Immature natural killer cell (primary cell): ENCODE measurements around the gene PFKP. TPM values are rescaled to one million over a fixed set of nuclear protein-coding genes. Genes with fewer than 3 reads are reported as not detected.
A peak's percentile ranks its signal among the peaks of the same experiment; 100 is the strongest.

Source experiments
- DNase-seq, 3 donors: peaks; one replicate each; pipeline ENCODE4 v3.0.0; 2022; ENCODE audit warnings: mixed read lengths in 1 of 3
- H3K27ac Mint-ChIP-seq, 6 donors: one replicate each; pipeline ENCODE4 v1.8.0; 2020; ENCODE audit warnings: mixed read lengths in 6 of 6, mild to moderate bottlenecking in 5 of 6, inconsistent platforms in 4 of 6, moderate library complexity in 3 of 6
- H3K27me3 Mint-ChIP-seq, 3 donors: one replicate each; pipeline ENCODE4 v1.8.0; 2020 to 2021; ENCODE audit warnings: low read depth in 3 of 3, mild to moderate bottlenecking in 3 of 3, mixed read lengths in 3 of 3, moderate library complexity in 3 of 3, inconsistent platforms in 1 of 3
- H3K36me3 Mint-ChIP-seq, 3 donors: one replicate each; pipeline ENCODE4 v1.8.0; 2020; ENCODE audit warnings: mixed read lengths in 3 of 3, inconsistent platforms in 2 of 3, mild to moderate bottlenecking in 2 of 3
- H3K4me1 Mint-ChIP-seq, 2 donors: one replicate each; pipeline ENCODE4 v1.8.0; 2020; ENCODE audit warnings: inconsistent platforms in 2 of 2, mild to moderate bottlenecking in 2 of 2, mixed read lengths in 2 of 2, moderate library complexity in 1 of 2
- H3K4me3 Mint-ChIP-seq, 5 donors: one replicate each; pipeline ENCODE4 v1.8.0; 2020; ENCODE audit warnings: mild to moderate bottlenecking in 5 of 5, mixed read lengths in 5 of 5, inconsistent platforms in 3 of 5, moderate library complexity in 3 of 5
- H3K9me3 Mint-ChIP-seq, 6 donors: one replicate each; pipeline ENCODE4 v1.8.0; 2020; ENCODE audit warnings: mild to moderate bottlenecking in 6 of 6, mixed read lengths in 6 of 6, inconsistent platforms in 4 of 6, moderate library complexity in 3 of 6
- polyA plus RNA-seq, 3 donors: library from polyadenylated mRNA; unstranded; fragments of 300-500 nt; fragmentation: Illumina TruSeq; gene quantifications; one replicate each; pipeline ENCODE4 v1.2.3, GENCODE V29; 2021

PFKP gene
- polyA plus RNA-seq, 3 donors from 2014 or later: 18.2 to 47.3 (median 30.0) TPM

- H3K27ac Mint-ChIP-seq: no peak overlapping the region
- H3K9me3 Mint-ChIP-seq: no peaks in the 10 kb centered on the region
- DNase-seq: no peak
These were observed 31.0 kb upstream of the PFKP start for GRCh38 chr10:3036155-3037021.

GRCh38 chr10:3037182-3037581, 30.2 kb upstream of the PFKP start:
- H3K27me3 Mint-ChIP-seq: peaks cover 0 to 22% (median 3%) of the 10 kb centered on the region in 3 donors
- DNase-seq: no peak
- no peaks in the 10 kb centered on the region for H3K9me3 Mint-ChIP-seq
- no peak overlapping the region for H3K27ac Mint-ChIP-seq
- no peak overlapping the region for H3K4me3 Mint-ChIP-seq
- H3K4me1 Mint-ChIP-seq: no peaks in the 10 kb centered on the region
- no peaks in the 10 kb centered on the region for H3K36me3 Mint-ChIP-seq

More at GRCh38 chr10:3036155-3037021, 31.0 kb upstream of the PFKP start:
- no peaks in the 10 kb centered on the region for H3K36me3 Mint-ChIP-seq
- H3K4me3 Mint-ChIP-seq: no peak overlapping the region
- H3K4me1 Mint-ChIP-seq: no peaks in the 10 kb centered on the region
- H3K27me3 Mint-ChIP-seq: peaks cover 0 to 22% (median 3%) of the 10 kb centered on the region in 3 donors

- H3K9me3 Mint-ChIP-seq: no peaks in the 10 kb centered on the region
- no peak for DNase-seq
- no peak overlapping the region for H3K4me3 Mint-ChIP-seq
- no peaks in the 10 kb centered on the region for H3K4me1 Mint-ChIP-seq
- peaks cover 0 to 19% (median 0%) of the 10 kb centered on the region in 3 donors for H3K27me3 Mint-ChIP-seq
- H3K27ac Mint-ChIP-seq: no peak overlapping the region
- H3K36me3 Mint-ChIP-seq: no peaks in the 10 kb centered on the region
These were observed 27.3 kb upstream of the PFKP start for GRCh38 chr10:3040069-3040468.

- no peaks in the 10 kb centered on the region for H3K9me3 Mint-ChIP-seq
- no peak overlapping the region for H3K27ac Mint-ChIP-seq
- no peaks in the 10 kb centered on the region for H3K36me3 Mint-ChIP-seq
- no peak for DNase-seq
- H3K27me3 Mint-ChIP-seq: peaks cover 0 to 13% (median 0%) of the 10 kb centered on the region in 3 donors
- no peak overlapping the region for H3K4me3 Mint-ChIP-seq
- H3K4me1 Mint-ChIP-seq: no peaks in the 10 kb centered on the region
These were observed 24.8 kb upstream of the PFKP start for GRCh38 chr10:3042589-3042988.

GRCh38 chr10:3043512-3044368, 23.6 kb upstream of the PFKP start:
- Mint-ChIP-seq H3K4me3 (no peak overlapping the region), H3K4me1 (no peaks in the 10 kb centered on the region), H3K27me3 (peaks cover 0 to 11% (median 0%) of the 10 kb centered on the region in 3 donors), H3K36me3 (no peaks in the 10 kb centered on the region), H3K9me3 (no peaks in the 10 kb centered on the region), H3K27ac (peak overlapping the region in 1 of 6 donors; percentile 36)
- peak in 1 of 3 donors; percentile 39 for DNase-seq

GRCh38 chr10:3045471-3046209, 21.7 kb upstream of the PFKP start:
- Mint-ChIP-seq H3K27ac (no peak overlapping the region), H3K36me3 (no peaks in the 10 kb centered on the region), H3K4me1 (no peaks in the 10 kb centered on the region), H3K9me3 (no peaks in the 10 kb centered on the region), H3K27me3 (peaks cover 0 to 5% (median 2%) of the 10 kb centered on the region in 3 donors), H3K4me3 (no peak overlapping the region)
- no peak for DNase-seq

- Mint-ChIP-seq H3K27me3 (peaks cover 0 to 7% (median 5%) of the 10 kb centered on the region in 3 donors), H3K27ac (no peak overlapping the region), H3K9me3 (no peaks in the 10 kb centered on the region), H3K36me3 (no peaks in the 10 kb centered on the region), H3K4me1 (no peaks in the 10 kb centered on the region), H3K4me3 (no peak overlapping the region)
- no peak for DNase-seq
These were observed 21.1 kb upstream of the PFKP start for GRCh38 chr10:3046210-3046779.

GRCh38 chr10:3046981-3047547, 20.3 kb upstream of the PFKP start:
- DNase-seq: no peak
- H3K4me1 Mint-ChIP-seq: no peaks in the 10 kb centered on the region
- H3K4me3 Mint-ChIP-seq: no peak overlapping the region
- no peak overlapping the region for H3K27ac Mint-ChIP-seq
- H3K27me3 Mint-ChIP-seq: peaks cover 0 to 7% (median 5%) of the 10 kb centered on the region in 3 donors
- H3K9me3 Mint-ChIP-seq: no peaks in the 10 kb centered on the region
- H3K36me3 Mint-ChIP-seq: no peaks in the 10 kb centered on the region

GRCh38 chr10:3047596-3047995, 19.8 kb upstream of the PFKP start:
- Mint-ChIP-seq H3K27ac (no peak overlapping the region), H3K4me3 (no peak overlapping the region)

GRCh38 chr10:3048119-3049019, 19.0 kb upstream of the PFKP start:
- H3K27me3 Mint-ChIP-seq: peaks cover 0 to 7% (median 5%) of the 10 kb centered on the region in 3 donors
- H3K4me1 Mint-ChIP-seq: no peaks in the 10 kb centered on the region
- no peak overlapping the region for H3K27ac Mint-ChIP-seq
- H3K36me3 Mint-ChIP-seq: no peaks in the 10 kb centered on the region
- H3K4me3 Mint-ChIP-seq: no peak overlapping the region
- no peak for DNase-seq
- no peaks in the 10 kb centered on the region for H3K9me3 Mint-ChIP-seq

More at GRCh38 chr10:3047596-3047995, 19.8 kb upstream of the PFKP start:
- no peak for DNase-seq
- Mint-ChIP-seq H3K4me1 (no peaks in the 10 kb centered on the region), H3K36me3 (no peaks in the 10 kb centered on the region), H3K9me3 (no peaks in the 10 kb centered on the region), H3K27me3 (peaks cover 0 to 7% (median 5%) of the 10 kb centered on the region in 3 donors)

- H3K9me3 Mint-ChIP-seq: no peaks in the 10 kb centered on the region
- no peak for DNase-seq
- H3K4me3 Mint-ChIP-seq: no peak overlapping the region
- peaks cover 2 to 6% of the 10 kb centered on the region in 2 donors for H3K4me1 Mint-ChIP-seq
- H3K27ac Mint-ChIP-seq: no peak overlapping the region
- no peaks in the 10 kb centered on the region for H3K36me3 Mint-ChIP-seq
- H3K27me3 Mint-ChIP-seq: peaks cover 1 to 10% (median 7%) of the 10 kb centered on the region in 3 donors
These were observed 15.7 kb upstream of the PFKP start for GRCh38 chr10:3051692-3052091.

- Mint-ChIP-seq H3K27ac (no peak overlapping the region), H3K9me3 (no peaks in the 10 kb centered on the region), H3K4me1 (peaks cover 9 to 21% of the 10 kb centered on the region in 2 donors), H3K36me3 (no peaks in the 10 kb centered on the region), H3K27me3 (peaks cover 5 to 9% (median 7%) of the 10 kb centered on the region in 3 donors), H3K4me3 (no peak overlapping the region)
- DNase-seq: no peak
These were observed 14.2 kb upstream of the PFKP start for GRCh38 chr10:3053155-3053554.
